Left renal cortex interstitium (tissue), 4 donors: ENCODE results near the gene BBS5. TPM values are rescaled to one million over a fixed set of nuclear protein-coding genes. Genes with fewer than 3 reads are reported as not detected.
"Not testable (repeated sequence)": the region's sequence is repeated elsewhere in the genome, so short reads cannot be mapped to it uniquely, and the experiment has no call there.

Experiments used
- DNase-seq, 4 donors: peaks; one replicate each; pipeline ENCODE4 v3.0.0-alpha.2; 2013; ENCODE audit warnings: low read depth in 4 of 4, low spot score in 2 of 4, missing footprints in 1 of 4
- polyA plus RNA-seq, 4 donors: library from polyadenylated mRNA; unstranded; fragments of 120-200 nt; gene quantifications; one replicate each; pipeline ENCODE4 v1.2.1, GENCODE V29; 2013; ENCODE audit not compliant: insufficient read length in 4 of 4

Gene BBS5
- polyA plus RNA-seq, 4 donors = 10.6 to 18.3 (median 14.0) TPM

DNA sequence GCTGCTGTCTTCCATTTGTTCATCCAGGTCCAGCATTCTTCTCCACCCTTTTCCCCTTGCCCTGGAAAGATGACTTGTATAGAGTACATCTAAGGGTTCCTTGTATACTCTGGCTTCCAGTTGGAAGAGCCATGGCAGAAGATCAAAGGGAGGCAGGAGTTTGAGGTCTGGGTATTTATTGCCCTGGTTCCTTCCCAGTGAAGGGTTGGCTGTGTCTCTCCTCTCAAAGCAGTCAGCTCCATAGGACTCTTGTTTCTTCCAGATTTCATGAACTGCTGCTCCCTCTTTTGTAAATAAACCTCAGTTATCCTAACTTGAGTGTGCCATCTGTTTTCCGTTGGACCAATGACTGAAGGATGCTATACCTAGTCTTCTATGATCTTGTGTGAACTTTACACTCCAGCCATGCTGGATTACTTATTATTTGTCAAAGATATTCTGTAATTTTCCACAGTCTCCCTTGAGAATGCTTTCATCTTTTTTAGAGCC lies 6.4 kb downstream of the BBS5 start:
- no peak for DNase-seq

DNA sequence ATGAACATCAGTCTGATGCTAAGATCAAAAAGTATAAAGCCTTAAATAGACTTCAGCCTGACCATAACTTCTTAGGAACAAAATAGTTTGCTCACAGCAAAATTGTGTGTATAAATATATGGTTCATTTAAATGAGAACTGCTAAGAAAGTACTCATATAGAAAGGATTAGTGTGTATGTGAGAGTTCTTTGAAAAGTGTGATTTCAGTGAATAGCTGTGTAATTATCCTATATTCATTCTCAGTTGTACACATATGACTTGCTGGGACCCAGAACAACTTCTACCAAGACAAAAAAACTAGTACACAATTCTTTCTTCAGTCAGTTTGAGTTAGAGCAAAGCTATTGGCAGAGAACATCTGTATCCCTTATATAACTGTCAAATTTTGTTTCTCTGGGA lies 7.2 kb downstream of the BBS5 start:
- DNase-seq = no peak

GRCh38 chr2:169490834-169491233 lies 11.5 kb downstream of the BBS5 start:
- DNase-seq = no peak

GRCh38 chr2:169491378-169491777 lies 12.1 kb downstream of the BBS5 start:
- DNase-seq = no peak

DNA sequence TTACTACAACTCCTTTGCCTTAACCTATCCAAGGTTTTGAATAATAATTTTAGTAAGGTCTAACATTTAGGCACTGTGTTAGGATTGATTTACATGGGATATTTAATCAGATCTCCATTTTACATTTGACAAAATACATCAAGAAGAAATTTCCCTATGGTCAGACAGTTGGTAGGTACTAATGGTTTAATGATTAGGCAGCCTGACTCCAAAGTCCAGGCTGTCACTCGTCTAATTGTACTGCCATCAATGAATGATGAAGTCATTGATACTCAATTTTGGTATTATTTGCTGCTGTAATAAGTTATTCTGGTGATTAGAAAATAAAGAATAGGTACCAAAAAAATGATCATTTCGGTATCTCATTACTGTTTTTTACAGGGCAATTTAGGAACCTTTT lies 14.1 kb downstream of the BBS5 start:
- DNase-seq = no peak

DNA sequence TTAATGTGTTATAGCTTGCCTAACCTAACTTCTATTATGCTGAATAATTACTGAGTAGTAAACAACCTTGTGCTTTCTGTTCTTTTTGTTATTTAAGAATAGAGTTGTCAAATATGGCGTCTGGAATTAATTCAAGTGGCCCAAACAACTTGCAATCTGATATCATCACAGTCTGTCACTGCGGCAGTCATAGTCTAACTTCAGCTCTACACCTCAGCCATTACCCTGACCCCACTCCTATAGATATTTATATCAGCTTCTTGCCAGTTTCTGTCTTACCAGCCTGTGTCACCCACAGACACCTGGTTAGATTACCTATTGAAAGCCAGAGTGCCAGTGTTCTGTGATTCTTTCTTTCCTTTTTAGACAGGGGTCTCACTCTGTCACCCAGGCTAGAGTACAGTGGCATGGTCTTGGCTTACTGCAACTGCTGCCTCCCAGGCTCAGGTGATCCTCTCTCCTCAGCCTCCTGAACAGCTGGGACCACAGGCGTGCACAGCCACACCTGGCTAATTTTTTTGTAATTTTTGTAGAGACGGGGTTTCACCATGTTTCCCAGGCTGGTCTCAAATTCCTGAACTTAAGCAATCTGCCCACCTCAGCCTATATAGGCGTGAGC lies 16.1 kb downstream of the BBS5 start:
- no peak for DNase-seq

DNA sequence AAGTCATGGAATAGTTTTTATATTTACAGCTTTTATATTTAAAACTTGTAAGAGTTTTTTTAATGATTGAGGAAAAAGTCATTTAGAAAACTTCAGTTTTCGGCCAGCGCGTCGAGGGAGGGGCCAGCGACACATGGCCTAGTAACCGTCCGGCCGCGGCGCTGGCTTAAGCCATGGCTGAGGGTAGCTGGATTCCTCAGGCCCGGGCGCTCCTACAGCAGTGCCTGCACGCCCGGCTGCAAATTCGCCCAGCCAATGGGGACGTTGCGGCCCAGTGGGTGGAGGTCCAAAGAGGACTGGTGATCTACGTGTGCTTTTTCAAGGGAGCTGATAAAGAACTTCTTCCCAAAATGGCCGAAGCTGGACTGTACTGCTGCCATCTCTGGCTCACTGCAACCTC lies 25.4 kb downstream of the BBS5 start:
- DNase-seq = no peak

- no peak for DNase-seq
These were observed 28.4 kb downstream of the BBS5 start for GRCh38 chr2:169507698-169508097.

GRCh38 chr2:169509298-169509885 lies 30.1 kb downstream of the BBS5 start, which contains the start of gene KLHL41:
Gene KLHL41 (plus strand): TSS chr2:169509702. CDS start chr2:169509779, 77 bp downstream.
- peak in 1 of 4 donors; percentile 2 for DNase-seq

GRCh38 chr2:169509955-169510354 lies 30.7 kb downstream of the BBS5 start:
- DNase-seq = no peak

GRCh38 chr2:169510496-169510895 lies 31.2 kb downstream of the BBS5 start:
- no peak for DNase-seq

GRCh38 chr2:169511818-169512217 lies 32.5 kb downstream of the BBS5 start:
- no peak for DNase-seq

- no peak for DNase-seq
These were observed 33.2 kb downstream of the BBS5 start for GRCh38 chr2:169512525-169512924.

DNA sequence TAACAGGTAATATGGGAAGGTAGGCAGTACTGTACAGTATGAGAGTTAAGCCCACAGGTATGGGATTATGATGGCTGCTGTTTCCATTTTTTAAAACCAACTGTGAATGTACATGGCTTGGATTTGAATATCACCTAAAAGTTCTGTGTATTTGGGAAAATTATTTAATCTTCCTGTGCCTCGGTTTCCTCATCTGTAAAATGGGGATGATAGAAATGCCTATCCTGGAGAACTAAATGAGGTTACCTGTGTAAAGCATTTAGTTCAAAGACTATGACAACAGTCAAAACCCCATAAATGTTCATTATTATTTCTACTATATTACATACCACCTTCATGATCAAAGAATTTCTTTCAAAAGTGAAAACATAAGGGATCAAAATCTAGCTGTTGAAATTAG lies 33.8 kb downstream of the BBS5 start:
- no peak for DNase-seq

- no peak for DNase-seq
These were observed 34.6 kb downstream of the BBS5 start for GRCh38 chr2:169513926-169514325.

DNA sequence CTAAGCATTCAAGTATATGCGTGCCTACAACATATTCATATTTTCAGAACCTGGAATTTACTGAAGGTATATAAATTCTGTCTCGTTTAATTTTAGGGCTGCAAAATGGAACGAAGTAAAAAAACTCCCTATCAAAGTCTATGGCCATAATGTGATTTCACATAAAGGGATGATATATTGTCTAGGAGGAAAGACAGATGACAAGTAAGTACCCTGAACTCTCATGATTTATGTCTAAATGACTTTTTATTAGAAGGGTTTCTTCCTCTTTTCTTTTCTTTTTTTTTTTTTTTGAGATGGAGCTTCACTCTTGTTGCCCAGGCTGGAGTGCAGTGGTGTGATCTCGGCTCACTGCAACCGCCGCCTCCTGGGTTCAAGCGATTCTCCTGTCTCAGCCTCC lies 35.5 kb downstream of the BBS5 start:
- not testable (repeated sequence) for DNase-seq

DNA sequence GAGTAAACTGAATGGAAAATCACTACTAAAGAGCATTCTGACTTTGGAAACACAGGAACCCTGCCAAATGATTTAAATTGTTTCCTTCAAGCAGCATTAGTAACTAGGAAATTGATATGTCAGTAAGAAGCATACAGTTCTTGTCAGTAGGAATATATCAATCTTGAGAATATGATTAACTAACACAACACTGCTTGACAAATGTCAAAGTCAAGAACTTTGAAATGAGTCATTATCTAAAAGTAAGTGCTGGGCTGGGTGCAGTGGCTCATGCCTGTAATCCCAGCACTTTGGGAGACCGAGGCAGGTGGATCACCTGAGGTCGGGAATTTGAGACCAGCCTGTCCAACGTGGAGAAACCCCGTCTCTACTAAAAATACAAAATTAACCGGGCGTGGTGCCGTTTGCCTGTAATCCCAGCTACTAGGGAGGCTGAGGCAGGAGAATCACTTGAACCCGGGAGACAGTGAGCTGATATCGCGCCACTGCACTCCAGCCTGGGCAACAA lies 37.2 kb downstream of the BBS5 start:
- DNase-seq = not testable (repeated sequence)

DNA sequence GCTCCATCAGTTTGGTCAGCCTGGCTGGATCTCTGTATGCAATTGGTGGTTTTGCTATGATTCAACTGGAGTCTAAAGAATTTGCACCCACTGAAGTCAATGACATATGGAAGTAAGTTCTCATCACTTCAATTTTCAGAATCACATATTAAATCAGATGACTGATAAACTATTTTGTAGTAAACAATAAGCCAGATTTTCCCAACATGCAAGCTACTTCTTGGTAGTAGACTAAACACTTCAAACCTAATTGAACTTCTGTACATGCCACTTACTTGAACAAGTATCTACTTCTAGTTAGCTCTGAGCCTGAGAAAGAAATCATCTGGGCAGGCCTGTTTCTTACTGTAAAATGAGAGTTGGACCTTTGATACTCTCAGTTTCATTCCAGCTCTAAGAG lies 41.6 kb downstream of the BBS5 start:
- DNase-seq = no peak

GRCh38 chr2:169523681-169524080 lies 44.4 kb downstream of the BBS5 start:
- DNase-seq = no peak

- no peak for DNase-seq
These were observed 46.1 kb downstream of the BBS5 start for GRCh38 chr2:169525434-169525833.

- no peak for DNase-seq
These were observed 47.2 kb downstream of the BBS5 start for GRCh38 chr2:169526451-169526850.

DNA sequence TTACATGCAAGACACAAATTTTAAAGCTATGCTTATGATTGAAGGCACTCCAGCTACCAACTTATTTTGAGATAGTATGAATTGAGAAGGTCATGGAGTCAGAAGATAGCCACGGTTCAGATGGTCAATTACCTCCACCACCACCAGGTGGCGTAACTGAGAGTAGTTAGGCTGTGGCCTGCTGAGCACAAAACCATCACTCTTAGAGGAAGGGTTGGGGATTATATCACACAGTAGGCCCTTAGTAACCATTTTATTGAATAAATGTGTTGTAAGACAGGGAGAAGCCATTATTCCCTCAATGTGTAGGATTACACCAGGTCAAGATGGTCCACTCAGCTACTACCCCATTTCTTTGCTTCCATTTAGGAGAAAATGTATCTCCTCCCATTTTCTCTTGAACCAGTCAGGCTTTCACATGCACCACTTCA lies 49.0 kb downstream of the BBS5 start:
- DNase-seq = peak in 3 of 4 donors; percentile 5 to 15 (median 11)
